Esophagus squamous epithelium (tissue), 5 donors: ENCODE results near the gene FNBP1. TPM values are rescaled to one million over a fixed set of nuclear protein-coding genes. Genes with fewer than 3 reads are reported as not detected.

Source experiments
- DNase-seq: peaks from one replicate; lab custom pipeline; 2025; lab: John Stamatoyannopoulos, UW
- H3K27ac ChIP-seq, 4 donors: fragments of 200-600 bp; sonication (generic); one replicate each; pipeline ENCODE4 v1.5.1; 2016 to 2019; ENCODE audit warnings: mild to moderate bottlenecking in 1 of 4
- H3K27me3 ChIP-seq, 4 donors: fragments of 200-600 bp; sonication (generic); 1 replicate in 3 of 4; 2 replicates in 1 of 4; pipeline versions ENCODE4 v1.5.1 to v1.6.0; 2017 to 2021; ENCODE audit warnings: antibody characterized with exemption in 1 of 4
- H3K36me3 ChIP-seq, 3 donors: fragments of 200-600 bp; sonication (generic); one replicate each; pipeline ENCODE4 v1.5.1; 2016 to 2019
- H3K4me1 ChIP-seq, 3 donors: fragments of 200-600 bp; sonication (generic); one replicate each; pipeline ENCODE4 v1.5.1; 2017 to 2019
- H3K4me3 ChIP-seq, 4 donors: fragments of 200-600 bp; sonication (generic); 1 replicate in 3 of 4; 2 replicates in 1 of 4; pipeline ENCODE4 v1.5.1; 2016 to 2019; ENCODE audit warnings: mild to moderate bottlenecking in 2 of 4, moderate library complexity in 1 of 4
- H3K9me3 ChIP-seq, 3 donors: fragments of 200-600 bp; sonication (generic); one replicate each; pipeline ENCODE4 v1.5.1; 2016 to 2019
- POLR2A ChIP-seq, 4 donors: fragments of 450-650 bp; IDR thresholded peaks; one replicate each; pipeline ENCODE4 v1.6.1; 2017; ENCODE audit warnings: antibody characterized with exemption in 4 of 4, mild to moderate bottlenecking in 4 of 4, moderate library complexity in 3 of 4
- WGBS, 2 donors: methylation state at CpG; one replicate each; pipeline ENCODE4 v1.1.5; 2018; 5-methylcytosine and 5-hydroxymethylcytosine counted together
- intact Hi-C: fragments of 100-400 bp; cut with DNase I; formaldehyde crosslinking; loops from one replicate; pipeline ENCODE4 v1.15.0; 2022
- total RNA-seq, 4 donors: library from RNA; depleted of rRNA; stranded (reverse); fragments of >200 nt; gene quantifications; one replicate each; pipeline ENCODE4 v1.1.0, GENCODE V29; 2016
- TF ChIP-seq, protein P1 (sequence below), 6 experiments: fragments of 450-650 bp in 4 of 6; fragments of 200-600 bp in 2 of 6; sonication (generic) in 2 of 6; IDR thresholded peaks; one replicate each; pipeline ENCODE4 v1.5.1; 2016 to 2019; ENCODE audit warnings: antibody characterized with exemption in 6 of 6, mild to moderate bottlenecking in 4 of 6, moderate library complexity in 4 of 6
- donor health status: DM: yes; HTN: yes; CAD: no.

The FNBP1 gene
- total RNA-seq, 4 donors from 2014 or later: 19.7 to 47.7 (median 26.2) TPM

DNA sequence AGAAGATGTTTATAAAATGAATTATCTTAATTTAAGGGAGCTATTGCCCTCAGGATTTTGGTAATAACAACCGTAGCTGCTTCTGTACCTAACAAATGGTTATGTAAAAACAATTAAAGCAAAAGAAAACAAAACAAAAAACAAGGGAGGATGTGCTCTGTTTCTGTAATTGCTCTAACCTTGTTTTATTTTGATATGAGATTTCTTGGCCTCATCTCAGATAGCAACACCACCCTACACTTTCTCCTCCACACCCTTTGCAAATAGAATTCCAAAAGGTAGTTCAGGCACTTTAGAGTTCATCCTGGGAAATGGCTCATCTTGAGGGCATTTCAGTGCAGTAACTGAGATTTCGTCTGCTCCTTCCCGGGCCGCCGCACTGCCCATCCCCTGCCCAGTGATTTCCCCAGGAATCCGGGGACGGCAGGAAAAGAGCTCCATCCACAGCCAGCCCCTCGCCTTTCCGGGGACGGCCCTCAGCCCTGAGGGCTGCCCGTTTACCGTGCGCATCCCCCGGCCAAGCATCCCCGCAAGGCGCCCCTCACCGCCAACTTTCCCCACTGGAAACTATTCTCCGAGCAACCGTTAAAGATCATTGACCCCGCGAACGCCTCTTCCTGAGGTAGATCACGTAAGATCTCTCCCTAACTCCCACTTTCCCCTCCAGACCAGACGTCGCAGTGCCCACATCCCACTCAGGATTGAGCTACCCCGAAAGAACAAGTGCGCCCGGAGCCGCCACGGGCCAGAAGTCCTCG is 1.2 kb downstream of the FNBP1 start:
- intact Hi-C loops: loop anchor here (5.0 kb wide), 1 partner anchor 155 kb away; no protein-coding TSS in a partner anchor
- TF ChIP-seq POLR2A (IDR thresholded peaks at IDR 0.05): no peak
- TF ChIP-seq, protein P1, sequence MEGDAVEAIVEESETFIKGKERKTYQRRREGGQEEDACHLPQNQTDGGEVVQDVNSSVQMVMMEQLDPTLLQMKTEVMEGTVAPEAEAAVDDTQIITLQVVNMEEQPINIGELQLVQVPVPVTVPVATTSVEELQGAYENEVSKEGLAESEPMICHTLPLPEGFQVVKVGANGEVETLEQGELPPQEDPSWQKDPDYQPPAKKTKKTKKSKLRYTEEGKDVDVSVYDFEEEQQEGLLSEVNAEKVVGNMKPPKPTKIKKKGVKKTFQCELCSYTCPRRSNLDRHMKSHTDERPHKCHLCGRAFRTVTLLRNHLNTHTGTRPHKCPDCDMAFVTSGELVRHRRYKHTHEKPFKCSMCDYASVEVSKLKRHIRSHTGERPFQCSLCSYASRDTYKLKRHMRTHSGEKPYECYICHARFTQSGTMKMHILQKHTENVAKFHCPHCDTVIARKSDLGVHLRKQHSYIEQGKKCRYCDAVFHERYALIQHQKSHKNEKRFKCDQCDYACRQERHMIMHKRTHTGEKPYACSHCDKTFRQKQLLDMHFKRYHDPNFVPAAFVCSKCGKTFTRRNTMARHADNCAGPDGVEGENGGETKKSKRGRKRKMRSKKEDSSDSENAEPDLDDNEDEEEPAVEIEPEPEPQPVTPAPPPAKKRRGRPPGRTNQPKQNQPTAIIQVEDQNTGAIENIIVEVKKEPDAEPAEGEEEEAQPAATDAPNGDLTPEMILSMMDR (IDR thresholded peaks at IDR 0.05): no peak
- no peak for DNase-seq
- Histone ChIP-seq H3K9me3 (no peaks in the 10 kb centered on the region), H3K36me3 (no peaks in the 10 kb centered on the region), H3K4me1 (peaks cover 17 to 60% (median 26%) of the 10 kb centered on the region in 3 donors), H3K4me3 (peak overlapping the region; percentile 85 to 100 (median 98)), H3K27ac (peak overlapping the region; percentile 94 to 99 (median 98)), H3K27me3 (no peaks in the 10 kb centered on the region)
- WGBS, 2 donors: 1 to 2% methylated on average over 9 to 19 of the region's 31 CpGs

DNA sequence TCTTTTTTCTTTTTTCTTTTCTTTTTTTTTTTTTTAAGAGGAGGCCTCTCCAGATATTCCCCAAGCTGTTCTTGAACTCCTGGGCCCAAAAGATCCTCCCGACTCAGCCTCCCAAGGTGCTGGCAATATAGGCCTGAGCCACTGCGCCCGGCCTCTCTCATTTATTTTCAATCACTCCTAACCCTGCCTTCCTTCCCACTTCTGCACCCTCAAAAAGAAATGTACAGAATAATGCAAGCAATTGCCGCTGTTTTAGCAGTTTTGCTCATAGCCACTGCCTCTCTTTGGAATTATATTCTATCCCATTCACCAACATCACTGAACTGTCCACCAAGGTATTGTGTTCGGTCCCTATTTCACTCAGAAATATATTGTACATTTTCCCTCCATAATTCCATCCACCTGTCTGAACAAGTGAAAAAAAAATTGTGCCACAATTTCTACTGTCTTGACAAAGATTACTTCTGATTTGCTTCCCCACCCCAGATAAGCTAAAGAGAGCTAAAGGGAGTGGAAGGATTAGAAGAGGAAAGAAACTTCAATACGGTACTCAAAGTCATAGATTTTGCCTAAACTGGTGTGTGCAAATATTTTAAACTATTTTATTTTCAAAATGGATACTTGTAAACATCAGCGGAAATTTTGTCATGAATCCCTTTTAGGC is 1.9 kb downstream of the FNBP1 start:
- H3K36me3 ChIP-seq: no peaks in the 10 kb centered on the region
- peak overlapping the region; percentile 94 to 99 (median 98) for H3K27ac ChIP-seq
- peaks cover 17 to 67% (median 33%) of the 10 kb centered on the region in 3 donors for H3K4me1 ChIP-seq
- H3K9me3 ChIP-seq: no peaks in the 10 kb centered on the region
- no peak for DNase-seq
- peak overlapping the region; percentile 85 to 100 (median 98) for H3K4me3 ChIP-seq
- no peak for TF ChIP-seq POLR2A (IDR thresholded peaks at IDR 0.05)
- TF ChIP-seq, protein P1 (IDR thresholded peaks at IDR 0.05): no peak
- 54 to 55% methylated on average over 7 of the region's 7 CpGs for WGBS, 2 donors
- intact Hi-C loops: loop anchor here (5.0 kb wide), 1 partner anchor 154 kb away; no protein-coding TSS in a partner anchor
- H3K27me3 ChIP-seq: no peaks in the 10 kb centered on the region

DNA sequence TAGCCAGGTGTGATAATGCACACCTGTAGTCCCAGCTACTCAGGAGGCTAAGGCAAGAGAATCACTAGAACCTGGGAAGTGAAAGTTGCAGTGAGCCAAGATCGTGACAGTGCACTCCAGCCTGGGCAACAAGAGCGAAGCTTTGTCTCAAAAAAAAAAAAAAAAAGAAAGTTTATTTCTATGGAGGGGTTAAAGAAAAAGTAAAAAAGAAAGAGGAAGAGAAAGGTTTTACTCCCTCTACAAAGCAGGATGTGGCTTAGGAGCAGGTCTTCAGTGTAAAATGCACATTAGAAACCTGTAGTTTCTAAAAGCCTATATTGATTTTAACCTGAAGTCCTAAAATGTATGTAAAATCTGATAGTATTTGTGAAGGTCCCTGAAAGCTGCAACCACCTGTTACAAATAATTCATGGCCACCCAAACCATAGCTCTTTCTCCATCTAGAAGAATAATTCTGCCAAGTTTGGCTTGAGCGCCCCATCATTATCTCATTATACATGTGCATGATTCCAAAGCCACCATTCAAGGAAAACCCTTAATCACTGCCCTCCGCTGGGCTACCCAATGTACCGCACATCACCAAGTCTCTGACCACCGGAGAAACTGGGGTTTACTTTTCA is 3.4 kb downstream of the FNBP1 start:
- no peak for DNase-seq
- Histone ChIP-seq H3K4me1 (peaks cover 23 to 69% (median 36%) of the 10 kb centered on the region in 3 donors), H3K27ac (peak overlapping the region; percentile 40 to 98 (median 79))

DNA sequence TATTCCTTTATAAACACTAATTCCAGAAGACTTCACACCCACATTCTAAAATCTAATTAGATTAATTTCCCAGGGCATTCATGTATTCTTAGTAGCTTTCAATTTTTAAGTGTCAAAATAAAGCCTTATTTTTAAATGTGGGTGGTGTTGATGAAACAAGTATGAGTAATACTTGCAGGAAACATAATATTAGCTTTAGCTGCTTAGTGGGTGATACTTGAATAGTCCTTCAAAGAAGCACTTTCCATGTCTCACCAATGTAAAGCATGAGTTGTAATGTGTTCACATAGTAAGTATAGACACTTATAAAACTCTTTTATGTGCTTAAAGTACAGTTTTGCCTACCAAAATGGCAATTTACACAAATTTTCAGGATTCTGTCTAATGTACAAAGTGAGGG is 6.9 kb downstream of the FNBP1 start:
- Histone ChIP-seq H3K4me3 (no peak overlapping the region), H3K4me1 (peaks cover 8 to 77% (median 28%) of the 10 kb centered on the region in 3 donors), H3K27ac (peak overlapping the region; percentile 46 to 78 (median 64)), H3K9me3 (no peaks in the 10 kb centered on the region), H3K27me3 (no peaks in the 10 kb centered on the region), H3K36me3 (peaks cover 0 to 4% (median 0%) of the 10 kb centered on the region in 3 donors)
- DNase-seq: no peak
- TF ChIP-seq, protein P1 (IDR thresholded peaks at IDR 0.05): no peak
- no peak for TF ChIP-seq POLR2A (IDR thresholded peaks at IDR 0.05)
- intact Hi-C loops: no loop called here

More for the DNA sequence above, 3.4 kb downstream of the FNBP1 start:
- intact Hi-C loops: loop anchor here (5.0 kb wide), 1 partner anchor 152 kb away; no protein-coding TSS in a partner anchor
- peak overlapping the region in 3 of 4 donors; percentile 21 to 100 (median 85) for H3K4me3 ChIP-seq
- no peaks in the 10 kb centered on the region for H3K9me3 ChIP-seq
- H3K36me3 ChIP-seq: peaks cover 0 to 4% (median 0%) of the 10 kb centered on the region in 3 donors
- 55 to 64% methylated on average over 6 of the region's 6 CpGs for WGBS, 2 donors
- H3K27me3 ChIP-seq: no peaks in the 10 kb centered on the region
- no peak for TF ChIP-seq POLR2A (IDR thresholded peaks at IDR 0.05)
- TF ChIP-seq, protein P1 (IDR thresholded peaks at IDR 0.05): no peak
